Measurements from ENCODE around the gene NRAP.

Gene NRAP

DNA sequence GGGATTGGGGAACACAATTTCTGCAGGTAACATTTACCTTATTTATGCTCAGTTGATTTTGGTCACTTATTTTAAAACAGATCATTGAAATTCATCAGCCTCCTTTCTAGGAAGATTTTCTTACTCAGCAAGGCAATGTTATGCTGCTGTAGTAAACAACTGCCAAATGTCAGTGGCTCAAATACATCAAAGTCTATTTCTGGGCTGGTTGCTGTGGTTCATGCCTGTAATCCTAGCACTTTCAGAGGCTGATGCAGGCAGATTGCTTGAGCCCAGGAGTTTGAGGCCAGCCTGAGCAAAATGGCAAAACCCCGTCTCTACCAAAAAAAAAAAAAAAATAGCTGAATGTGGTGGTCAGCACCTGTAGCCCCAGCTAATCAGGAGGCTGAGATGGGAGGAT is 85.1 kb downstream of the NRAP start:
- Histone ChIP-seq H3K36me3 (ENCODE audit: control insufficient read depth, insufficient read depth, low read length) (no peaks in the 10 kb centered on the region), H3K4me3 (ENCODE audit: extremely low read depth, insufficient read depth, low read length, poor library complexity, severe bottlenecking) (no peak overlapping the region), H3K4me1 (ENCODE audit: control insufficient read depth, insufficient read depth, low read length, poor library complexity, severe bottlenecking) (no peaks in the 10 kb centered on the region), H3K27ac (ENCODE audit: low read depth, low read length, severe bottlenecking) (no peak overlapping the region), H3K9me3 (ENCODE audit: control insufficient read depth, low read length) (no peaks in the 10 kb centered on the region)
- 100% methylated on average over 1 of the region's 1 CpG; no CpG with 5 or more reads in 1 of the 2 experiments for WGBS, 2 experiments (ENCODE audit: insufficient coverage in 2 of 2)

DNA sequence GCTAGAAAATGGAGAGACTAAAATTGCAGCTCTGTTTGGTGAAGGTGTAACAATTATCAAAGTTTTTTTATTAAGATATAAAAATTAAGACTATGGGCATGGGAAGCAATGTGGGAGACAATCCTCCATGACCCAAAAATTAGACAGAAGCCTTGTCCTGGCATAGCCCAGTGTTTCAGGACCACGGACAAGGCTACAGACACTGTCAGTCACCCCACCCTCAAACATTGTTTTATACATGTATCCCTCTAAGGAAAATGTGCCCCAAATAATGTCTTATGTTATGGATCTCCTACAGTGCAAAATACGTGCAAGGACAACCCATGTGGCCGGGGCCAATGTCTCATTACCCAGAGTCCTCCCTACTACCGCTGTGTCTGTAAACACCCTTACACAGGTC is 87.0 kb downstream of the NRAP start:
- Histone ChIP-seq H3K4me3 (ENCODE audit: extremely low read depth, insufficient read depth, low read length, poor library complexity, severe bottlenecking) (no peak overlapping the region), H3K4me1 (ENCODE audit: control insufficient read depth, insufficient read depth, low read length, poor library complexity, severe bottlenecking) (no peaks in the 10 kb centered on the region), H3K9me3 (ENCODE audit: control insufficient read depth, low read length) (no peaks in the 10 kb centered on the region), H3K27ac (ENCODE audit: low read depth, low read length, severe bottlenecking) (no peak overlapping the region), H3K36me3 (ENCODE audit: control insufficient read depth, insufficient read depth, low read length) (no peaks in the 10 kb centered on the region)
- 67 to 88% methylated on average over 3 to 4 of the region's 4 CpGs for WGBS, 2 experiments (ENCODE audit: insufficient coverage in 2 of 2)

DNA sequence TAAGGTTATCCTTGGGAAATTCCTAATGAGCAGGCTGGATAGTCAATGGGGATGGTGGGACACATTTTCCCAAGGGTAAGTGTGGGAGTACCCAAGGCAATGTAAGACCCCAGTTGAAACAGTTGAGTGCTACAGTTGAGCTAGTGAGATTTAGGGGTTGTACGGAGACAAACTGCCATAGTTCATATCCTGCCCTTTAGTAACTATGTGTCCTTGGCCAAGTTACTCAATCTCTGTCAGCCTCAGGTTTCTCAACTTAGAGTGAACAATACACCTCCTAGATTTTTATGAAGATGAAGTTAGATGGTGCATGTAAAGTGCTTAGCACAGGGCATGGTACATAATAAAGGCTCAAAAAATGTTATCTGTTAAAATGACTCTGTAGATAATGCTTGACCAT is 90.5 kb downstream of the NRAP start:
- no CpG with 5 or more reads among the region's 1 CpG for WGBS, 2 experiments (ENCODE audit: insufficient coverage in 2 of 2)
- Histone ChIP-seq H3K4me3 (ENCODE audit: extremely low read depth, insufficient read depth, low read length, poor library complexity, severe bottlenecking) (no peak overlapping the region), H3K36me3 (ENCODE audit: control insufficient read depth, insufficient read depth, low read length) (no peaks in the 10 kb centered on the region)

DNA sequence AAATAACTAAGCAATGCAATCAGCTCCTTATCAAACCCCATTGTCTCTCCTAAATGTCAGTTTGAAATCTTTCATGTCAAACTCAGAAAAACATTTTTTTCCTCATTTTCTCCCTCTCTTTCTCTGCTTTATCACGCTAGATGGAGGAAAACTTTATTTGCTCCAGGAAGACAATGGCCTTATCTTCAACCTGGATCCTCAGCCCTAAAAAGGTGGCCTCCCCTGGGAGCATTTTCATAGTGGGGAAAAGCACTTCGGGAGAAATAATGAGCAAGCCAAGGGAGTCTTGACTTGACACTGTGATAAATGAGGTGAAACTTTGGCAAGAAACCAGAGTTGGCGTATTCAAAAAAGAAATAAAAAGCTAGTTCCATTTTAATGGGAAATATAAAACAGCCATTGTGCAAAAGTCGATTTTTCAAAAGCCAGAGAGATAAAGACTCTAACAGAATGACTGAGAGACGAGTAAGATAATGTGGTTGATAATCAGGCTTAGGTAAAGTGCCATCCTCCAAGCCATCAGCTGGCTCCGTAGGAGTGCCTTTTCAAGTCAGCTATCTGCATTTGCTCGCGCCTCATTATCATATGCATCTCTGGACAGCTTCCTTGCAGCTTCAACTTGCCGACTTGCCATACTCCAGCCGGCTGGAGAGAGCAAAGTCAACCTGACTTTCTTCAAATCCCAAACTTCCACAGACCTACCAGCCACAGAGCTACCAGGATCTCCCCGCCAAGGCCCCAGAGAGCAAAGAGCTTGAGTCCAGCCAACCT is 91.1 kb downstream of the NRAP start:
- 46 to 53% methylated on average over 6 to 9 of the region's 11 CpGs for WGBS, 2 experiments (ENCODE audit: insufficient coverage in 2 of 2)
- H3K36me3 ChIP-seq (ENCODE audit: control insufficient read depth, insufficient read depth, low read length): no peaks in the 10 kb centered on the region
- H3K9me3 ChIP-seq (ENCODE audit: control insufficient read depth, low read length): no peaks in the 10 kb centered on the region
- H3K4me1 ChIP-seq (ENCODE audit: control insufficient read depth, insufficient read depth, low read length, poor library complexity, severe bottlenecking): no peaks in the 10 kb centered on the region
- H3K27ac ChIP-seq (ENCODE audit: low read depth, low read length, severe bottlenecking): no peak overlapping the region
- H3K4me3 ChIP-seq (ENCODE audit: extremely low read depth, insufficient read depth, low read length, poor library complexity, severe bottlenecking): no peak overlapping the region

More for the DNA sequence above, 90.5 kb downstream of the NRAP start:
- no peaks in the 10 kb centered on the region for H3K9me3 ChIP-seq (ENCODE audit: control insufficient read depth, low read length)
- no peaks in the 10 kb centered on the region for H3K4me1 ChIP-seq (ENCODE audit: control insufficient read depth, insufficient read depth, low read length, poor library complexity, severe bottlenecking)
- H3K27ac ChIP-seq (ENCODE audit: low read depth, low read length, severe bottlenecking): no peak overlapping the region

DNA sequence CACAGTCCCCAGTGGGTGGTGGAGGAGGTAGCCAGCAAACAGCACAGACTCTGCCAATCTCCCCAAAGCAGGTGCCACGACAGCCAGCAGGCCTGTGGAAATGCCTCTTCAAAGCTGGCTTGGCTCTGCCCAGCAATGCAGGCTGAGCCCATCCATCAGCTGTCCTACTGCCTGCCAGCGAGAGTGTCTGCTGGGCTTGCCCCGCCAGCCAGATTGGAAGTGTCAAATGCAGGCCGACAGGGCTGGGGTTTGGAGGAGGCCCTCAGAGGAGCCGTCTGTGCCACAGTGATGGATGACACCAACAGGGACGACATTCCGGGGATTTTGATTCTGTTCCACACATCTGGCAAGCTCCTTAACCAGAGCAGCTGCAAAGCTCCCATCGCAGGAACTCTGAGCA is 94.3 kb downstream of the NRAP start:
- 79 to 83% methylated on average over 8 of the region's 8 CpGs for WGBS, 2 experiments (ENCODE audit: insufficient coverage in 2 of 2)
- Histone ChIP-seq H3K4me1 (ENCODE audit: control insufficient read depth, insufficient read depth, low read length, poor library complexity, severe bottlenecking) (no peaks in the 10 kb centered on the region), H3K9me3 (ENCODE audit: control insufficient read depth, low read length) (no peaks in the 10 kb centered on the region), H3K27ac (ENCODE audit: low read depth, low read length, severe bottlenecking) (no peak overlapping the region), H3K4me3 (ENCODE audit: extremely low read depth, insufficient read depth, low read length, poor library complexity, severe bottlenecking) (no peak overlapping the region), H3K36me3 (ENCODE audit: control insufficient read depth, insufficient read depth, low read length) (no peaks in the 10 kb centered on the region)

DNA sequence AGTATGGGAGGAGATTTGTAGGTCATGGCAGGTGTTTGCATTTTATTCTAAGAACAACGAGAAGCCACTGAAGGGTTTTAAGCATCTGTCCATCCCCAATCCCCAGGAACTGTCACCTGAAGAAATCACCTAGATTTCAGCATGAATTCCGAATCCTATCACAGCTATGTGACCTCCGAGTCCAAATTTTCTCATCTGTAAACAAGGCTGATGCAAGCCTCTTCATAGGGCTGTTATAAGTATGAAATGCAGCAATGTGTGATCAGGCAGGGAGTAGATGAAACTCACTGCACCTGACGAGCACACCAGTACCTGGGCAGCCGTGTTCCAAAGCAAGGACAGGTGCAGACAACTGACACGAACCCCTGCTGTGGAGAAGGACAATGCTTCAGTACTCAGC is 97.0 kb downstream of the NRAP start:
- 86 to 89% methylated on average over 4 to 5 of the region's 6 CpGs for WGBS, 2 experiments (ENCODE audit: insufficient coverage in 2 of 2)
- Histone ChIP-seq H3K4me3 (ENCODE audit: extremely low read depth, insufficient read depth, low read length, poor library complexity, severe bottlenecking) (no peak overlapping the region), H3K27ac (ENCODE audit: low read depth, low read length, severe bottlenecking) (no peak overlapping the region), H3K36me3 (ENCODE audit: control insufficient read depth, insufficient read depth, low read length) (no peaks in the 10 kb centered on the region), H3K4me1 (ENCODE audit: control insufficient read depth, insufficient read depth, low read length, poor library complexity, severe bottlenecking) (peaks cover 5% of the 10 kb centered on the region), H3K9me3 (ENCODE audit: control insufficient read depth, low read length) (no peaks in the 10 kb centered on the region)

DNA sequence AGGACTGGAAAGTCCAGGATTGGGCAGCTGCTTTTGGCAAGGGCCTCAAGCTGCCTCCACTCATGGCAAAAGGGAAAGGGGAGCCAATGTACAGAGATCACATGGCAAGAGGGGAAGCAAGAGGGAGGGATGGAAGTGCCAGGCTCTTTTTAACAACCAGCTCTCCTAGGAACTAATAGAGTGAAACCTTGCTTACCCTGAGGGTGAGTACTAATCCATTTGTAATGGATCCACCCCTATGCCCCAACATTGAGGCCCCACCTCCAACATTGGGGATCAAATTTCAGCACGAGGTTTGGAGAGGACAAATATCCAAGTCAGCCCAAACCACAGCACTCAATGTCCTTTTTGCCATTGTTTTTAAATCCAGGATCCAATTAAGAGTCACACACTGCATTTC is 98.5 kb downstream of the NRAP start:
- Histone ChIP-seq H3K4me1 (ENCODE audit: control insufficient read depth, insufficient read depth, low read length, poor library complexity, severe bottlenecking) (peaks cover 5% of the 10 kb centered on the region), H3K36me3 (ENCODE audit: control insufficient read depth, insufficient read depth, low read length) (no peaks in the 10 kb centered on the region), H3K27ac (ENCODE audit: low read depth, low read length, severe bottlenecking) (no peak overlapping the region), H3K9me3 (ENCODE audit: control insufficient read depth, low read length) (no peaks in the 10 kb centered on the region), H3K4me3 (ENCODE audit: extremely low read depth, insufficient read depth, low read length, poor library complexity, severe bottlenecking) (no peak overlapping the region)
- WGBS, 2 experiments (ENCODE audit: insufficient coverage in 2 of 2): 10 to 11% methylated on average over 1 of the region's 1 CpG

DNA sequence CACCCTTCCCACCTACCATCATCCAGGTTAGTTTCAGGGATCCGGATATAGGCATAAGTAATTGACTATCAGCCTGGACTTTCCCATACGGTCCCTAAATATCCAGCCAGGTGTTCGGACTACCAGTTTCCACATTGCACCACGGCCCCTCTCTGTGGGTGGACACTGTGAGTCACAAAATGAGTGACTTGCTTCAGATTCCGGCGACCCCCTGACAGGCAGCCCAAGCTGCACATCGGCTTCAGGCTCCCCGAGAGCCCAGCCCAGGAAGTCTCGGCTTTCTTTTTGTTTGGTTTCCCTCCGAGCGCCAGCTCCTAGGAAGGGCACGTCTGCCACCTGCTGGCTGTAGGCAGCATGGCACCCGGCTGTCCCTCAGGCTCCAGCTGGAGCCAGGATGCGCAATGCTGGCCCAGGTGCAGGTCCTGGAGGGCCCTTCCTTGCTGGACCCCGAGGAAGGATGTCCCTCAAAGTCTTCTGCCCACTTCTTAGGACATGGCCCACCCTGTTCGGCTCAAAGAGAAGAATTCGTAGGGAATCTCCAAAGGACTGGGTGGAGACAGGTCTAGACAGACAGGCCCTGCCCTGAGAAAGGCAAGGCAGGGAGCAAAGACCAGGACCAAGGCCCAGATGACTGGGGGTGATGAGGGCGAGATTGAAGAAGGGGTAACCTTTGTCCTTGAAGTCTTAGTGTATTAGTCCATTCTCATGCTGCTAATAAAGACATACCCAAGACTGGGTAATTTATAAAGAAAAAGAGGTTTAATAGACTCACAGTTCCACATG is 100.3 kb downstream of the NRAP start:
- 8 to 13% methylated on average over 13 to 17 of the region's 18 CpGs for WGBS, 2 experiments (ENCODE audit: insufficient coverage in 2 of 2)
- Histone ChIP-seq H3K36me3 (ENCODE audit: control insufficient read depth, insufficient read depth, low read length) (no peaks in the 10 kb centered on the region), H3K27ac (ENCODE audit: low read depth, low read length, severe bottlenecking) (no peak overlapping the region), H3K4me3 (ENCODE audit: extremely low read depth, insufficient read depth, low read length, poor library complexity, severe bottlenecking) (no peak overlapping the region), H3K4me1 (ENCODE audit: control insufficient read depth, insufficient read depth, low read length, poor library complexity, severe bottlenecking) (peaks cover 5% of the 10 kb centered on the region), H3K9me3 (ENCODE audit: control insufficient read depth, low read length) (no peaks in the 10 kb centered on the region)

DNA sequence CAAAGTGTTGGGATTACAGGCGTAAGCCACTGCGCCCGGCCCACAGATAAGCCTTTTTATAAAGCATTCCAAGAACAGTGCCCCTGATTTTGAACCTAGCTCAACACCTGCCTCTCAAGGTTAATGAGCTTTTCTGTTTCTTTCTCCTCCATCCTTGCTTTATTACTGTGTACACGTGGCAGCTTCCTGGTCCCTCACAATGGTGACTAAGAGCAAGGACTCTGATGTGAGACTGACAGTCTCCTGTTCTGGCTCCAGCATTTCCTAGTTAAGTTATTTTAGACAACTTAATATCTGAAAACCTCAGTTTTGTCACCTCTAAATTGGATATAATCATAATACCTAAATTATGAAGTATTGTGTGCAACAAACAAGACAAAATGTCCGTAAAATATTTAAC is 101.1 kb downstream of the NRAP start:
- H3K4me3 ChIP-seq (ENCODE audit: extremely low read depth, insufficient read depth, low read length, poor library complexity, severe bottlenecking): no peak overlapping the region
- H3K9me3 ChIP-seq (ENCODE audit: control insufficient read depth, low read length): no peaks in the 10 kb centered on the region
- no peak overlapping the region for H3K27ac ChIP-seq (ENCODE audit: low read depth, low read length, severe bottlenecking)
- WGBS, 2 experiments (ENCODE audit: insufficient coverage in 2 of 2): 88 to 90% methylated on average over 2 to 4 of the region's 5 CpGs
- H3K36me3 ChIP-seq (ENCODE audit: control insufficient read depth, insufficient read depth, low read length): no peaks in the 10 kb centered on the region
- H3K4me1 ChIP-seq (ENCODE audit: control insufficient read depth, insufficient read depth, low read length, poor library complexity, severe bottlenecking): peaks cover 5% of the 10 kb centered on the region

DNA sequence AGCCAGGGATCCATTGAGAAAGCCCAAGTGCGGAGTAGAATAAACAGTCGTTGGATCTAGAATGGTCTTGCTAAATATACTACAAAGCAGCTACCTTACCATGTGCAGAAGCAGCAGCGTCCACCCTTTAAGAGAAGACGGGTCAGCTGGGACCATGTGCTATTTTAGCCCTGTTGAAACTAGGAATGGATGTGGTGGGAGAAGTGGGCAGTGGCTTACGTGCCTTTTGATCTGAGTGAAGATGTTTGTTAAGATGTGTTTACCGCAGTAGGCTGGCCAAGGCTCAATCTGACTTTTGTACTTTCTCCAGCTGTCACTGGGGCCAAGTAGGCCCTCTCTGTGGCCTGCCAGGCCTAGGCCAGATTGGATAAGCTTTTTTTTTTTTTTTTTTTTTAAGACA is 101.8 kb downstream of the NRAP start:
- Histone ChIP-seq H3K4me1 (ENCODE audit: control insufficient read depth, insufficient read depth, low read length, poor library complexity, severe bottlenecking) (peaks cover 5% of the 10 kb centered on the region), H3K36me3 (ENCODE audit: control insufficient read depth, insufficient read depth, low read length) (no peaks in the 10 kb centered on the region), H3K9me3 (ENCODE audit: control insufficient read depth, low read length) (no peaks in the 10 kb centered on the region), H3K4me3 (ENCODE audit: extremely low read depth, insufficient read depth, low read length, poor library complexity, severe bottlenecking) (no peak overlapping the region), H3K27ac (ENCODE audit: low read depth, low read length, severe bottlenecking) (no peak overlapping the region)
- 90 to 99% methylated on average over 6 of the region's 6 CpGs for WGBS, 2 experiments (ENCODE audit: insufficient coverage in 2 of 2)

DNA sequence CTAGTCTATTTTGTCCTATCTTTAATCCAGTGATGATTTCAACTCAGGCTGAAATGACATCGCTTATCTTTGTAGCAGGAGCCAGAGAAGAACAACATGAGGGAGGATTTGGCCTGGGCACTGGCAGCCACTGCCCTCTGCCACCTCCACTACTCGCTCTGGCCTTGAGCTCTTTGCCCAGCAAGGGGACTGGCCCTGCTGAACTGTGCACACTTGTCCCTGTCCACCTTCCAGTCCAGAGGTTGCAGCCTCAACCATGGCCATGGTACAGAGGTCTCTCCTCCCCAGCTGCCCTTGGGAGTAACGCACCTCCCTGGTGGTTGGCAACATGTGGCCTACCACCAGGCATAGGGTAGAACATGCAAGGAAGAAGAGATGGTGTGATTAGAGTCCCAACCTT is 102.6 kb downstream of the NRAP start:
- H3K36me3 ChIP-seq (ENCODE audit: control insufficient read depth, insufficient read depth, low read length): no peaks in the 10 kb centered on the region
- 88 to 100% methylated on average over 2 of the region's 3 CpGs for WGBS, 2 experiments (ENCODE audit: insufficient coverage in 2 of 2)
- no peaks in the 10 kb centered on the region for H3K9me3 ChIP-seq (ENCODE audit: control insufficient read depth, low read length)
- peaks cover 5% of the 10 kb centered on the region for H3K4me1 ChIP-seq (ENCODE audit: control insufficient read depth, insufficient read depth, low read length, poor library complexity, severe bottlenecking)
- no peak overlapping the region for H3K4me3 ChIP-seq (ENCODE audit: extremely low read depth, insufficient read depth, low read length, poor library complexity, severe bottlenecking)
- H3K27ac ChIP-seq (ENCODE audit: low read depth, low read length, severe bottlenecking): no peak overlapping the region

Data from mesodermal cell (in vitro differentiated cells).